Measurements from ENCODE around the gene SDE2.
"Not testable (repeated sequence)": the region's sequence is repeated elsewhere in the genome, so short reads cannot be mapped to it uniquely, and the experiment has no call there.

Gene SDE2

DNA sequence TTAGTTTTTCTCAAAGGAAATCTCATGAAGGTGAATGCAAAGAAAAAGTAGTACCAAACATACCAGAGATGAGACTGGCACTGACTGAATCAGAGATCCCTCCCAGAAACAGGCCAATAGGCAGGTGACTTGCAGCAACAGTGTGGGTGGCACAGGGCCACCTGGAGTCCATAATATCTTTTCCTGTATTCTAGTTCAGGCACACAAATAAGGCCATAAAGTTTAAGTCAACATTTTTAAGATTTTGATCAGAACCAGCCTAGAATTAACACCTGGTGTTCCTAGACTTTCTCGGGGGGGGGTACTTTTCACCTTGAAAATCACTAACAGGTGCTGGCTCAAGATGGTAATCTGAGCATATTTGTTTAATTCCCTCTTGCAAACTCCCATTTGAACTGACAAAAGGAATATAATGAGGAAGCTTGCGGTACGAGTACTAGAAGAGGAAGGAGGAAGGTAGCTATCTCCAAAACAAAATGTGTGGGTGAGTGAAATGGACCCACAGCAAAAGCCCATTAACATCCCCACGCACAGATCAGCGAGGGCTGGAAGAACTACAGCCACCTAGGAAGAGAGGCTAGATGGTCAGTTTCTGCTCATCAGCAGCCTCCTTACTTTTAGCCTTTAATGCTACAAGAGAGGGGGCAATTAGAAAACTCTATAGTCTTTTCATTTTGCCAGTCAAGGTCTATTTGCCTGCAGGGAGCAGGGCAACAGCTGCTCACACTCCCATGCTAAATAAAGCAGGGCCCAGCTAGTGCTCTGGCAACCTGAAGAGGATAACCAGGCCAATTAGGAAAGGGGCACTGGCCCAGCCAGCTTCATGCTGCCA lies 18.9 kb downstream of the SDE2 start:
- H3K4me3 ChIP-seq (ENCODE audit: low read depth, low read length) = no peak overlapping the region
- DNase-seq (ENCODE audit: low read depth) = no peak

DNA sequence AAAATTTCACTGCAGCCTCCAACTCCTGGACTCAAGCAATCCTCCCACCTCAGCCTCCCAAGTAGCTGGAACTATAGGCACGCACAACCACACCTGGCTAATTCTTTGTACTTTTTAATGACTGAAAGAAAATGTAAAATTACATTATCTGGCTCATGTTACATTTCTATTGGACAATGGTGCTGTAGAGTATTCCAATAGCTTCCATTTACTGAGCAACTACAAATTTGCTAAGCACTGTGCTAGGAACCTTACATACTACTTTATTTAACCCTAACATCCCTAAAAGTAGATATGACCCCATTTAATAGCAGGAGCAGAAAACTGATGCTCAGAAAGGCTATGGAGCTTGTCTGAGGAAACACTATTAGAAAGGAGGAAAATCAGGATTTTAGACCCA lies 19.7 kb downstream of the SDE2 start:
- no peak for DNase-seq (ENCODE audit: low read depth)
- no peak overlapping the region for H3K4me3 ChIP-seq (ENCODE audit: low read depth, low read length)

DNA sequence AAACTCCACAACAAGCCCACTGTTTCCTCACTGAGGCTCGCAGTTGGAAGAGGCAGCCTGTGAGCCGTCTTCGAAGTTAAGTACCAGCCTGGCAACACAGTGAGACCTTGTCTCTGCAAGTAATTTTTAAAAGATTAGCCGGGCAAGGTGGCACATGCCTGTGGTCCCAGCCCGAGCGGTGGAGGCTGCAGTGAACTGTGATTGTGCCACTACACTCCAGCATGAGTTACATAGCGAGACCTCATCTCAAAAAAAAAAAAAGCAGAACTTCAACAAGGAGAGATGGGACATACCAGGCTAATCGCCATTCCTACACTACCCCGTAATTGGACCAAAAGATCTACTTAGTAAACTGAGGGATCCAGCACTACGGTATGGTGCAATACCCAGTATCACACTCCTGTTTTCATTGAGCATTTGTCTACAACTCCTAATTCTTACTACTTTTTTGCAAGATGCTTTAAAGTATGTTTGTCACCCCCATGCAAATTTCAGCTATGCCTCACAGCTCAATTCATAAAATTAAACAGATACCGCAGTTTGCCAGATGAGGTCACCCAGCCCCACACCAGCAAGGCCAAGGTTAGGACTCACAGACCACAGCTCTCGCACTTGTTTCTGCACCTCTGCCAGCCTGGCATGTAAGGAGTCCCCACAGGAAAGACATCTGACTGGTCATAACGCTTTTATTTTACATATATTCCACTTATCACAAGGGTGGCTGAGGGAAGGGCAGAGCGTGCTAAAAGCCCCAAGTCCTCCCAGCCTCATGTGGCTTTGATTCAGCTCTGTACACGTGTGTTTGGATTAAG lies 21.0 kb downstream of the SDE2 start:
- no peak for DNase-seq (ENCODE audit: low read depth)
- no peak overlapping the region for H3K4me3 ChIP-seq (ENCODE audit: low read depth, low read length)

DNA sequence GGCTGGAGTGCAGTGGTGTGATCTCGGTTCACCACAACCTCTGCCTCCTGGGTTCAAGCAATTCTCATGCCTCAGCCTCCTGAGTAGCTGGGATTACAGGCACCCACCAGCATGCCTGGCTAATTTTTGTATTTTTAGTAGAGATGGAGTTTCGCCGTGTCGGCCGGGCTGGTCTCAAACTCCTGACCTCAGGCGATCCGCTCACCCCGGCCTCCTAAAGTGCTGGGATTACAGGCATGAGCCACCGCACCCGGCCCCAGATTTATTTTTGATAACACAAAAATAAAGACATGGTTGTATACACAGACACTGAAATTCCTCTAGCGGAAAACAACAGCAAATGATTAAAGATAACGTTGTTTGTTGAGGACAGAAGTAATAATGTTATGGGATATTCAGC lies 24.0 kb downstream of the SDE2 start:
- not testable (repeated sequence) for H3K4me3 ChIP-seq (ENCODE audit: low read depth, low read length); DNase-seq (ENCODE audit: low read depth)

DNA sequence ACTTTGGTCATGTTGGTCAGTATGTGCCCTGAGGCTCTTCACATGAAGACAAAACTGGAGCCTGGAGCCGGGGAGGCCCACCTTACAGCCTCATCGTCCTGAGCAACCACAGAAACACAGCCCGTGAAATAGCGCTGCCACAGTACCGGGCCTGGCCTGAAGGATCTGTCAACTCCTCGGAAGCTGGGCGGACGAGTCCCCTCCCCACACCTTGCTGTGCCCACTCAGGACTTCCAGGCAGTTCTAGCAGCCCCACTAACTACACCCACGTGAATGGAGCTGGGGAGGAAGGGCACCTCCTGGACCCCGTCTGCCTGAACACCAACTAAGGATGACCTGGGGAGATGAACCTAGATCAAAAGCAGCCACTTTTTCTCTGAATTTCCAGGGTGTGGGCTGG lies 24.7 kb downstream of the SDE2 start:
- no peak overlapping the region for H3K4me3 ChIP-seq (ENCODE audit: low read depth, low read length)
- DNase-seq (ENCODE audit: low read depth) = no peak

DNA sequence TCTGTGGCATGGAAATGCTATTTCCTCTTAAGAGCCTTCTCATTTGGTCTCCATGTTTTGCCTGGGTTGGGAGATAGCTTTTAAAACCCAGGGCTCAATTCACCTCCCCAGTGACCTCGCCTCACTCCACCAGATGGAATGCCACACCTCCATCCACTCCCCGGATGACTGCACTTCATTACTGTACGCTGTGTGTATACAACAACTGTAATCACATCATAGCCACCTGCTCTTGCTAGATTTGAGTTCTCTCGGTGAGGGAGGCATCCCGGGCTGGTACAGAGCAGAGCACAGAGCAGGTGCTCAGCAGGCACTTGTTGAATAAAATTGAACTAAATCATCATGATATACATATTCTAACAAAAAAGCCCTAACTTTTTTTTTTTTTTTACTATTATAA lies 26.0 kb downstream of the SDE2 start:
- DNase-seq (ENCODE audit: low read depth) = no peak
- no peak overlapping the region for H3K4me3 ChIP-seq (ENCODE audit: low read depth, low read length)

DNA sequence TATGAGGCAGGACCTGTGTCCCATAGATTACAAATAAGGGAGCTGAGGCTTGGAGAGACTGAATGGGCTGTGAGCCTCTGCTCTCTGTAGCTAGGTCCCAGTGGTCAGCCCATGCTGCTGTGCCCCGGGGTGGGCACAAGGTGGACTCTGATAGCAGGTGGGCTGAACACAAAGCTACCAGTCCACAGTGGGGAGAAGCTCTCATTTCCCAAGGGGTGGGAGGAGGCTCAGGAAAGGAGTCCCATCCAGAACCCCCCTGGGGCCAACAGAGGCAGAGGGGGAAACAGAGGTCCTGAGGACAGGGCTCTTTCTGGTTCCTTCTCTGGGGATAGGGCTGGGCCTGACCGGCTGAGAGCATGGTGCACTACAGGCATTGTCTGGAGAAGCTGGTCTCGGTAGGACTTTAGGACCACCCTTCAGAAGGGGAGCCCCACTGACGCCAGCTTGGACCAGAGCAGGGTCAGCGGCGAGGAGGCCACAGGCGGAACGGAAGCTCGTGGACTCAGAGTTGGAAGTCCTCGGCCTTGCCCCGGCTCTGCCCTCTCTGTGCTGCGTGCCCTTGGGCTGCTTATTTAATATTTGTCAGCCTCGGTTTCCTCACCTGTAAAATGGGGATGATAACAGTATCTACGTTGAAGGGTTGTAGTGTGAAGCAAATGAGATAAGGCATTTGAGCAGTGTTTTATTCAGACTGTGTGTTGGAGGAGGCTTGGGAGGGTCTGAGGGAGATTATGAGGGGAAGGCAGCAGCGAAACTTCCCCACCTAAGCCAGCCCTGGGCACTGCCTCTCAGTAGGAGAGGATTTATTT lies 26.6 kb downstream of the SDE2 start:
- no peak overlapping the region for H3K4me3 ChIP-seq (ENCODE audit: low read depth, low read length)
- DNase-seq (ENCODE audit: low read depth) = no peak

DNA sequence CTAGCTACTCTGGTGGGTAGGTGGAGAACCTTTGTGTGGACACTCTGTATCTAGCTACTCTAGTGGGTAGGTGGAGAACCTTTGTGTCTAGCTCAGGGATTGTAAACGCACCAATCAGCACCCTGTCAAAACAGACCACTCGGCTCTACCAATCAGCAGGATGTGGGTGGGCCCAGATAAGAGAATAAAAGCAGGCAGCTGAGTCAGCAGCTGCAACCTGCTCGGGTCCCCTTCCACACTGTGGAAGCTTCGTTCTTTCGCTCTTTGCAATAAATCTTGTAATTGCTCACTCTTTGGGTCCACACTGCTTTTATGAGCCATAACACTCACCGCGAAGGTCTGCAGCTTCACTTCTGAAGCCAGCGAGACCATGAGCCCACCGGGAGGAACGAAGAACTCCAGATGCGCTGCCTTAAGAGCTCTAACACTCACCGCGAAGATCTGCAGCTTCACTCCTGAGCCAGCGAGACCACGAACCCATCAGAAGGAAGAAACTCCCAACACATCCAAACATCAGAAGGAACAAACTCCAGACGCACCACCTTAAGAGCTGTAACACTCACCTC lies 28.5 kb downstream of the SDE2 start:
- DNase-seq (ENCODE audit: low read depth); H3K4me3 ChIP-seq (ENCODE audit: low read depth, low read length): not testable (repeated sequence)

DNA sequence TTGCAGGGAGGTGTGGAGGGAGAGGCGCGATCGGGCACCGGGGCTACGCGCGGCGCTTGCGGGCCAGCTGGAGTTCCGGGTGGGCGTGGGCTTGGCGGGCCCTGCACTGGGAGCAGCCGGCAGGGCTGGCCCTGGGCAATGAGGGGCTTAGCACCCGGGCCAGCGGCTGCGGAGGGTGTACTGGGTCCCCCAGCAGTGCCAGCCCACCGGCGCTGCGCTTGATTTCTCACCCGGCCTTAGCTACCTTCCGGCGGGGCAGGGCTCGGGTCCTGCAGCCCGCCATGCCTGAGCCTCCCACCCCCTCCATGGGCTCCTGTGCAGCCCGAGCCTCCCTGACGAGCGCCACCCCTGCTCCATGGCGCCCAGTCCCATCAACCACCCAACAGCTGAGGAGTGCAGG lies 29.4 kb downstream of the SDE2 start:
- H3K4me3 ChIP-seq (ENCODE audit: low read depth, low read length); DNase-seq (ENCODE audit: low read depth): not testable (repeated sequence)

DNA sequence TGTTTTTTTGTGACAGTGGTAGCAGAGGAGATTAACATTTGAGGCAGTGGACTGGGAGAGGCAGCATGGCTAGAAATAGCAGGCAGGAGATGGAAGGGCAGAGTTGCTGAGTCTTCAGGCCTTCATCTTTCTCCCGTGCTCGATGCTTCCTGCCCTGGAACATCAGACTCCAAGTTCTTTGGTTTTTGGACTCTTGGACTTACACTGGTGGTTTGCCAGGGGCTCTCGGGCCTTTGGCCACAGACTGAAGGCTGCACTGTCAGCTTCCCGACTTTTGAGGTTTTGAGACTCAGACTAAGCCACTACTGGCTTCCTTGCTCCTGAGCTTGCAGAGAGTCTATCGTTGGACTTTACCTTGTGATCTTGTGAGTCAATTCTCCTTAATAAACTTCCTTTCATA lies 33.9 kb downstream of the SDE2 start:
- no peak for DNase-seq (ENCODE audit: low read depth)
- H3K4me3 ChIP-seq (ENCODE audit: low read depth, low read length) = no peak overlapping the region

DNA sequence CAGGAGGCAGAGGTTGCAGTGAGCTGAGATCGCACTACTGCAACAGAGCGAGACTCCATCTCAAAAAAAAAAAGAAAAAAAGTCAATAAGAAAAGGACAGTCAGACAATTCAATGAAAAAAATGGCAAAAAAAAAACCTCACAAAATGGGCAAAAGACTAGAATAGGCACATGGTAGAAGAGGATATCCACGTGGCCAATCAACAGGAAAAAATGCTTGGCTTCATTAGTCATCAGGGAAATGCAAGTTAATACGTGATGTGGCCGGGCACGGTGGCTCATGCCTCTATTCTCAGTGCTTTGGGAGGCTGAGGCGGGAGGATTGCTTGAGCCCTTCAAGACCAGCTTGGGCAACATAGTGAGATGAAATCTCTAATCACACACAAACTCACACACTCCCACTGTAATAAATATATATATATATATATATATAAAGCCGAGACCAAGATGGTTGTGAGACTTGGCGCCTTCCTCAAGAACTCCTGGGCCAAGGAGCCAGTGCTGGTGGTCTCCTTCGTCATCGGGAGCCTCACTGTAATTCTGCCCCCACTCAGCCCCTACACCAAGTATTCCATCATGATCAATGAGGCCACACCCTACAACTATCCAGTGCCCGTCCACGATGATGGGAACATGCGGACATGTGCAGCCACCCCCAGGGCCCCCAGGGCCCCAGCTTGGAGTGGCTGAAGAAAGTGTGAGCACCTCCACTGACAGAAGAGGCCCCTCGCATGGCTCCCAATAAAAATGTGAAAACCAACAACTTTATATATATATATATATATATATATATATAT lies 35.2 kb downstream of the SDE2 start:
- no peak overlapping the region for H3K4me3 ChIP-seq (ENCODE audit: low read depth, low read length)
- no peak for DNase-seq (ENCODE audit: low read depth)

DNA sequence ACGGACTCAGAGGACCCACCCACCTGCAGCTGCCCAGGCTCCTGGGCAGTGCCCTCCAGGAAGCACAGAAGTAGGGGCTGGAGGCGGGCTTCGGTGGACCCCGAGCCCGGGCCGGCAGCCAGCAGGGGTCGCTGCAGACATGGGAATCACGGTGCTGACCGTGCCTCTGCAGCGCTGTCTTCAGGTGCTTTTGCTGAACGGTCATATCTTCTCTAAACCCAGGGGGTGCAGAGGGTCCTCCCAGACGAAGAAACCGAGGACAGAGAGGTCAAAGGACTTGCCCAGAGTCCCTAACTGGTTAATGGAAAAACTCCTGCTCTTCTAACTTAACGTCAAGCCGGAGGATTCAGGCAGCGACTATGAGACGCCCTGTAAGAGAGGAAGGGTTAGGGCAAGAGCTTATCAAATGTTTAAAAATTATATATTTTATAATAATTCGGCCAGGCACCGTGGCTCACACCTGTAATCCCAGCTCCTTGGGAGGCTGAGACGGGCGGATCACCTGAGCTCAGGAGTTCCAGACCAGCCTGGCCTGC lies 36.6 kb downstream of the SDE2 start:
- H3K4me3 ChIP-seq (ENCODE audit: low read depth, low read length) = no peak overlapping the region
- DNase-seq (ENCODE audit: low read depth) = no peak

DNA sequence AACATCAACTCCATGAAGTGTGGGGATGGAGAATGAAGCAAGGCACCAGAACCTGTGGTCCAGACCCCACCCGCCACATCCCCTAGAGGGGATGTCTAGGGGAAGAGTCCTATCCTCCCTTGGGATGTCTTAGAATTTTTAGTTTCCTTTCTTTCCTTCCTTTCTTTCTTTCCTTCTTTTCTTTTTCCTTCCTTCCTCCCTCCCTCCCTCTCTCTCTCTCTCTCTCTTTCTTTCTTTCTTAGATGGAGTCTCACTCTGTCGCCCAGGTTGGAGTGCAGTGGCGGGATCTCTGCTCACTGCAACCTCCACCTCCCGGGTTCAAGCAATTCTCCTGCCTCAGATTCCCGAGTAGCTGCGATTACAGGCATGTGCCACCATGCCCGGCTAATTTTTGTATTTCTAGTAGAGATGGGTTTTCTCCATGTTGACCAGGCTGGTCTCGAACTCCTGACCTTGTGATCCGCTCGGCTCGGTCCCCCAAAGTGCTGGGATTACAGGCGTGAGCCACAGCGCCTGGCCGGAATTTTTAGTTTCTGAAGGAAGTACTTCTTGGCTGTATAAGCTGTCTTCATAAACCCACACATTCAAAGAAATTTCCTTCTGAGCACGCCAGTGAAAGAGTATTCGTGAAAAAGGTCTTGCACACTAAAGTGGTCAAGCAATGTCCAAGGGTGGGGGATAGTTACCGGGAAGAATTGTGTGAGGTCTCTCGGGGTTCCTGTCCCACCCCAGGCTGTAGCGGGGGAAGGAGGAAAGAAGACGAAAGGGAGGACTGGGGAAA lies 37.3 kb downstream of the SDE2 start:
- no peak overlapping the region for H3K4me3 ChIP-seq (ENCODE audit: low read depth, low read length)
- DNase-seq (ENCODE audit: low read depth) = no peak

DNA sequence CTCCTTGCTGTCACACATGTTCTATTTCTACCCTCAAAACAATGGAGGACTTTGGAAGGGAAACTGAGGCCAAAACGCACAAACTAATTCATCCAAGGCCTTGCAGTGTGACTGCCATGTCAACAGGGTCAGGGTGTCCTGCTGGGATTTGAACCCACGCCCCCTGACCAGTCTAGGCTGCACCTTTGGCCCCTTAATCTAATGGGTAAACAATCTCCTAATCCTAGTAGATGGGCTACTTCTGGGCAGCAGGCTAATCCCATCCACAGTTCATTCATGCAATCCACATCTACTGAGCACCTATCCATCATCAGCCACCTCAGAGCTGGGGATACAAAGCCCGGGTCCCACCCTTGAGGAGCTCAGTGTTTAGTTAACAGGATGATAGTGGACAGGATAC lies 41.1 kb downstream of the SDE2 start:
- no peak for DNase-seq (ENCODE audit: low read depth)
- no peak overlapping the region for H3K4me3 ChIP-seq (ENCODE audit: low read depth, low read length)

DNA sequence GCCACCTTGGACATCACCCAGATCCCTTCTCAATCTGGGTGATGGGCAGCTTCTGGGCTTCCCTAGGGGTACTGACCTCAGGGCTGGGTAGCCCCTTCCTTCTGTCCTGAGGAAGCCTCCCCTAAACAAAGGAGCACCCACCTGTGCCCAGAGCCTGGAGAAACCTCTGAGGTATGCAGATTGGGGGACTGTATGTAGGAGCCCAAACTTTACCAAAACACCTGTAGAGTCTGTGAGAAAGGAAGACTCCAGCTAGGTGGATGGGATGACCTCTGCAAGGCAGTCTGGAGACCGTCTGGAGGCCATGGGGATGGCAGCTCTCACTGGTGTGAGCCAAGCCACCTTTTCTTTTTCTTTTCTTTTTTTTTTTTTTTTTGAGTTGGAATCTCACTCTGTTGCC lies 44.4 kb downstream of the SDE2 start:
- no peak for DNase-seq (ENCODE audit: low read depth)
- no peak overlapping the region for H3K4me3 ChIP-seq (ENCODE audit: low read depth, low read length)

DNA sequence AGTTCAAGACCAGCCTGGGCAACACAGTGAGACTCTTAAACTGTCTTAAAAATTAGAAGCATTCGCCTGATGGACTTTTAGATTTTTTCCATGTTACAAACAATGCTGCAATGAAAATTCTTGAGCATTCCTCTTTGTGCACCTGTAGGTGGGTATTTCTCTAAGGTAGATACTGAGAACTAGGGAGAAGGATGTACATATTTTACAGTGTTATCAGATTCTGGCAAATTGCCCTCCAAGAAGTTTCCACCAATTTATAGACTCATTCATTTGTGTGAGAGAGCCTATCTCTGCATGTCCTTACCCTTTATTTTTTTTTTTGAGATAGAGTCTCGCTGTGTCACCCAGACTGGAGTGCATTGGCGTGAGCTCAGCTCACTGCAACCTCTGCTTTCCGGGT lies 45.8 kb downstream of the SDE2 start:
- DNase-seq (ENCODE audit: low read depth) = no peak

DNA sequence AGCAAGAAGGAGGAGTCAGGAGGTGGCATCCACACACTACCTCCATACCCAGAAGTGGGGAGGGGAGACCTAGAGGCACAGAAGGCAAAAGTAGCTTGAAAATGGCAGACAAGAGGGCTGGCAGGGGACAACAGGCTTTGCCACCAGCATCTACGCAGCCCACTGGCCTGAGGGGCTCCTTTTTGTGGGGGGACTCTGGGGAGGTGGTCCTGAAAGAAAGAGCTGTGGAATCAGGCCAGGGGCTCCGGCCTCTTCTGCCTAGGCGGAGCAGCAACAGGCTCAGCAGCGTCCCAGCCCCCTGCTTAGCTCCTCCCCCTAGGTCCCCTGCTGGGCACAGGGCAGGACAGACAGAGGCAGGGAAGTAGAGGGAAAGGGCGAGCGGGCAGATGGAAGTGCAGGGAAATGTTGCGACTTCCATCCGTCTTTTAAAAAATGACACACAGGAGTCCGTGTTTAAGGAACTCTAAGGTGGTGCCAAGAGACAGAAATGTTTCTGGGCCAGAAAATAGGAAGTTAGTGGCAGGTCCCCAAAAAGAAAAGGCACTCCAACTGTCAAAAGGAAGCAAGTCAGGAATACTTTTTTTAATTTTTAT lies 48.1 kb downstream of the SDE2 start:
- DNase-seq (ENCODE audit: low read depth) = no peak
- H3K4me3 ChIP-seq (ENCODE audit: low read depth, low read length) = no peak overlapping the region

More for the DNA sequence above, 45.8 kb downstream of the SDE2 start:
- no peak overlapping the region for H3K4me3 ChIP-seq (ENCODE audit: low read depth, low read length)

DNA sequence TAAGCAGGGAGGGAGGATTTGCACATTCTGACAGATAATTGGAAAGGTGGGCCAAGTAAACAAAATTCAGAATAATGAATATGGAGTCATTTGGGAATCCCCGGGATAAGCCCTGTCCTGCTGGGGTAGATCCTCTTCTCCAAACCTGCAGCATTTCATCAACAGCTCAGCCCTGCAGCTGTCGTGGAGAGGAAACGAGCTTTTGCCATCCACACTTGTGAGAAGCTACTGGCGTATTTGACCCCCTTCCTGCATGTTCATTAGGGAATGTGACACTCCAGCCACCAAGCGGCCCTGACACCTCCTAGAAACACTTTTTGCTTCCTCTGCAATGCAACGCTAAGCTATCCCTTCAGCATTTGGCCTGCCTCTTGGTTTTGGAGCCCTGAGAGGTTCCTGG lies 50.1 kb downstream of the SDE2 start:
- DNase-seq (ENCODE audit: low read depth) = no peak
- no peak overlapping the region for H3K4me3 ChIP-seq (ENCODE audit: low read depth, low read length)
